ENCODE results near the gene POU2AF1.

POU2AF1 gene

GRCh38 chr11:111361874-111362273 is 17.2 kb downstream of the POU2AF1 start:
- DNase-seq (ENCODE audit: low spot score in 2 of 2), result no peak
- ATAC-seq, result no peak
- H3K36me3 Mint-ChIP-seq, result no peaks in the 10 kb centered on the region
- no peaks in the 10 kb centered on the region for H3K9me3 Mint-ChIP-seq
- no peaks in the 10 kb centered on the region for H3K4me1 Mint-ChIP-seq
- H3K4me3 Mint-ChIP-seq, result no peak overlapping the region
- no peak overlapping the region for H3K27ac Mint-ChIP-seq

DNA sequence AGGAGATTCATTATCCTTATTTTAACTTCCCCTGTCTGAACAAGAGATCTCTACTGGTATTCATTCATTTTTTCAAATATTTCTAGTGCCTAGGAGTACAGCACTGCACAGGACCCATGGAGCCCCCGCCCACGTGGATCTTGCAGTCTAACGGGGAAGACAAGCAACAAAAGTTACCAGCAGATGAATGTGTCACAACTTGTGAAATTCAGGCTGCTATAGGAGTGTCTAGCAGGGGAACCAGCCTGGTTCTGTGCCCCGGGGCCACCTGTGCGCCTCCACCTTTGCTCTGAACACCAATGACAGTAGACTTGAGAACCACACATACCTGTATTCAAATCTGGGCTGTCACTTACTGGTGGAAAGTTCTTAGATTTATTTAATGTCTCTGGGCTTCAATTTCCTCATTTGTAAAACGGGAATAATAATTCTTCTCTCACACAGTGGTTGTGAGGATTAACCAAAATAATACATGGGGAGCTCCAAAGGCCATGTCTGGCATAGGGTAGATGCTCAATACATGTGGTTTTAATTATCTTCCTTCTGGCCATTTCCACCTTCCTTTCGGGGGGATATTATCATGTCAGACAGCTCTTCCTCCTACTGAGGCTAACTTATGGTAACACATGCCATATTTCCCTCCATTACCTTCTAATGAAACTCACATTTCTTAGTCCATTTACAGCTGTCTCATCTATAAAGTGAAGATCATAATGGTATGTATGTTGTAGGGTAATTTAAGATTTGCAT is 17.8 kb downstream of the POU2AF1 start:
- no peak overlapping the region for H3K27ac Mint-ChIP-seq
- H3K9me3 Mint-ChIP-seq, result no peaks in the 10 kb centered on the region
- H3K4me3 Mint-ChIP-seq, result no peak overlapping the region
- no peak for DNase-seq (ENCODE audit: low spot score in 2 of 2)
- no peaks in the 10 kb centered on the region for H3K36me3 Mint-ChIP-seq
- ATAC-seq, result no peak
- no peaks in the 10 kb centered on the region for H3K4me1 Mint-ChIP-seq

DNA sequence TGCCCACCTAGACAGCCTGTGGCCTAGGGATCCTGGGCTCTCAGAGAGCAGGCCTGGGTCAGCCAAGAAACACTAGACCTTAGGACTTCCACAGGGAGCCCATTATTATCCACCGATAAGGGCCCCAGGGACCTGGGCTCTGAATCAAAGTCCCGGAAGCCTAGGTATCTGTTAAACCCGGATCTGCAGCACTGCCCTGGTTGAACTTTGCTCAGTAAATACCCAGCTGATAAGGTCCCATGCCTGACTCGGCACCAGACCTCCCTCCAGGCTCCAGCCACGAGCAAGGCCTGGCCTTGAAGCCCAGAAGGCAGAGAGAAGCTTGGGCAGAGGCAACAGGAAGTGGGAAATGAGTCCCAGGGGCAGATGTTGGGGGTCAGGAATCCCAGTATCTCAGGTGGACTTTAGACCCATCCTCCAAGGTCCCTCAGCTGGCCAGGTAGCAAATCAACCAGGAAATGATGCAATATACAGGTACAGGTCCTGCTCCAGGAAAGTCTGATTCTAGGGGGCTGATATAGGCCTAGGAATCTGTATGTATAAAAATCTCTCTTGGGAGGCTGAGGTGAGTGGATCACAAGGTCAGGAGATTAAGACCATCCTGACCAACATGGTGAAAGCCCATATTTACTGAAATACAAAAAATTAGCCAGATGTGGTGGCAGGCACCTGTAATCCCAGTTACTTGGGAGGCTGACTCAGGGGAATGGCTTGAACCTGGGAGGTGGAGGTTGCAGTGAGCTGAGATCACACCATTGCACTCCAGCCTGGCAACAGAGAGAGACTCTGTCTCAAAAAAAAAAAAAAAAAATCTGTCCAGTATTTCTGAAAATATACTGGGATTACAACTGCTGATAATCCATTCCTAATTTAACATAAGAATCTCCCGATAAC is 18.7 kb downstream of the POU2AF1 start:
- Mint-ChIP-seq H3K36me3 (no peaks in the 10 kb centered on the region), H3K4me1 (no peaks in the 10 kb centered on the region), H3K9me3 (no peaks in the 10 kb centered on the region), H3K27ac (no peak overlapping the region), H3K4me3 (no peak overlapping the region)
- DNase-seq (ENCODE audit: low spot score in 2 of 2) (no peak), ATAC-seq (no peak)

DNA sequence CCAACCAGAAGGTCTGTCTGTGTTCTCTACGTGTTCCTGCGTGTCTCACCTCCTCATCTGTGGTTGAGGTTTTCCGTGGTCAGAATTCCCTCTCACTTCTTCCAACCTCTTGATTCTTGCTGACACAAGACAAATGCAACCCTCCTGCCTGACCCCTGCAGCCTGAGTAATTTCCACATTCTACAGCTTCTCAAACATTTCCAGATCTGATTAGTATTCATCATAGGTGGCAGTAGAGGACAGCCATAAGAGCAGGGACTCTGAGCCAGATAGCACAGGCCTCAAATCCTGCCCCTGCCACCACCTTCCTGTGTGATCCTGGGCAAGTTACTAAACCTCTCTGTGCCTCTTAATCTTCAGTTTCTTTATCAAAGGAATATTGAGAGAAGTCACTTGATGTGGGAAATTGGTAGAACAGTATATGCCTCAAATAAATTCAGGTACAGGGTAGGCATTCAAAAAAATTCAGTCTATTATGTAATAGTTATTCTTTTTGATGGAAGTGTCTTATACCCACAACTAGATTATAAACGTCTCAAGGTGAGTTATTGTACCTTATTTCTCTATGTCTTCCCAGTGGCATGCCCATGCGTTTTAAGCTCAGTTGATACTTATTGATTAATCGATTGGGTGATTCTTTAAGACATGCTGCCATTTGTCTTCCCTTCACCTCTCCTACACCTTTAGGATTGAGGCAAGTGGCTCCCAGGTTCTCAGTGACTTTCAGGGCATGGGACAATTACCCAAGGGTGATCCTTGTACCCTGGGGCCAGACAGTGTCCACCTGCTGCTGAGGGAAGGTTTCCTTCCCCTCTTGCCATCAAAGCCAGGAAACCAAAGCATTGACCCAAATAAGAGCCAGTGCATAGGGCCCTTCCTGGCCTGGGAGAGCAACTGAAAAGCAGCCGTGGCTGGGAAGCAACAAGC is 19.6 kb downstream of the POU2AF1 start:
- H3K9me3 Mint-ChIP-seq, result no peaks in the 10 kb centered on the region

GRCh38 chr11:111358038-111359001 is 20.8 kb downstream of the POU2AF1 start:
- no peaks in the 10 kb centered on the region for H3K4me1 Mint-ChIP-seq
- H3K27ac Mint-ChIP-seq, result no peak overlapping the region
- H3K36me3 Mint-ChIP-seq, result no peaks in the 10 kb centered on the region
- no peak overlapping the region for H3K4me3 Mint-ChIP-seq
- no peaks in the 10 kb centered on the region for H3K9me3 Mint-ChIP-seq
- DNase-seq (ENCODE audit: low spot score in 2 of 2) (peak in 1 of 2 donors; percentile 28), ATAC-seq (peak; percentile 12)

More for the DNA sequence above, 19.6 kb downstream of the POU2AF1 start:
- no peaks in the 10 kb centered on the region for H3K36me3 Mint-ChIP-seq
- H3K4me1 Mint-ChIP-seq, result no peaks in the 10 kb centered on the region
- no peak overlapping the region for H3K4me3 Mint-ChIP-seq
- H3K27ac Mint-ChIP-seq, result no peak overlapping the region
- peak; percentile 55 for ATAC-seq
- DNase-seq (ENCODE audit: low spot score in 2 of 2), result peak in 1 of 2 donors; percentile 29

DNA sequence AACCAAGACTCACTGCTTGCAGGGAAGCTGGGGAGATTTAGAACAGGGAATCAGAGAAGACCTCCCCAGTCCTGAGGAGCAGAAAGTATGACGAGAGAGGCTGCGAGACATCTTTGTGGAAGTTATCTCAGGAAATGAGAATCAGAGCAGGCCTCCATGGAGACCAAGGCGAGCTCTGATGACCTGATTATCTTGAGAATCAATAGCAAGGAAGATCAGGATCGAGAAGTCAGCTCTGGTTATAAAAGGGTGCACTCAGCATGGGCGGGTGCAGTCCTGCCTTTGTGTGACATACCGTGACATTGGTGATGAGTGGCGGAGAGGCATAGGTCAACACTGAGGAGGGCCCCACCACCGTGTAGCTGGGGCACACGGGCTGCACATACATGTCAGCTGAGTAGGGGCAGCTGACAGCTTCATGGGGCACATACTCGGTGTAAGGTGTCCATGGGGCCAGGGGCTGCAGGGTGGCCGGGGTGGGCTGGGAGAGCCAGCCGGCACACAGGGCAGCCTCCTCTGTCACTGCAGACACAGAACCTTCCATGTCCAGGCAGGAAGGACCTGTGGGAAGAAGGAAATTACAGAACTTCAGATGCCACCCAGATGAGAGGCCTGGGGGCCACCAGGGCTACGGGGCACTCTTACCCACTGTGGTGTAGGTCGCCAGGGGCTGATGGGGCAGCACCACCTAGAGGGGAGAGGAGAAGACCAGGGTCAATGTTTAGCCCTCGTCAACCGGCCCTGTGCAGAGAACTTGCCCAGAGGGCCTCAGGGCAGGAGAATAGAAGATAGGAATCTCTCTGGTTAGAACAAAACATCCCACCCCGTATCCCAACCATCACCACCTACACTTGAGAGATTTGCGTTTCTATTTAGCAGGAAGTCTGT is 21.7 kb downstream of the POU2AF1 start:
- peak in 1 of 2 donors; percentile 42 for DNase-seq (ENCODE audit: low spot score in 2 of 2)
- H3K36me3 Mint-ChIP-seq, result no peaks in the 10 kb centered on the region
- no peak overlapping the region for H3K27ac Mint-ChIP-seq
- no peak for ATAC-seq
- H3K4me1 Mint-ChIP-seq, result no peaks in the 10 kb centered on the region
- no peaks in the 10 kb centered on the region for H3K9me3 Mint-ChIP-seq
- H3K4me3 Mint-ChIP-seq, result no peak overlapping the region

DNA sequence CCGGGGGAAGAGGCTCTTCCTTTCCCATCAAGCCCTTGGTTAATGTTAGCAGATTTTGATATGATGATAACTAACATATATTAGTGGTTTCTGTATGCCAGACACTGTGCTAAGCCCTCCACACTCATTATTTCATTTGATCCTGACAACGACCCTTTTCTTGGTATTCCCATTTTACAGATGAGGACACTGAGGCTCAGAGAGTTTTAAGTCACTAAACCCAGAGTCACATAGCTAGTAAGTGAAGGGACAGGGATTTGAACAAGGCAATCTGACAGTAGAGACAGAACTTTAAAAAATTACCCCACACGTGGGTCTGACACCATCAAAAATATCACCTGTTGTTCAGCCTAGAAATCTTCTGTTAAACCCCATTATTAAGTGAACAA is 22.4 kb downstream of the POU2AF1 start:
- Mint-ChIP-seq H3K4me1 (no peaks in the 10 kb centered on the region), H3K9me3 (no peaks in the 10 kb centered on the region), H3K4me3 (no peak overlapping the region), H3K36me3 (no peaks in the 10 kb centered on the region), H3K27ac (no peak overlapping the region)
- peak in 1 of 2 donors; percentile 7 for DNase-seq (ENCODE audit: low spot score in 2 of 2)
- no peak for ATAC-seq

DNA sequence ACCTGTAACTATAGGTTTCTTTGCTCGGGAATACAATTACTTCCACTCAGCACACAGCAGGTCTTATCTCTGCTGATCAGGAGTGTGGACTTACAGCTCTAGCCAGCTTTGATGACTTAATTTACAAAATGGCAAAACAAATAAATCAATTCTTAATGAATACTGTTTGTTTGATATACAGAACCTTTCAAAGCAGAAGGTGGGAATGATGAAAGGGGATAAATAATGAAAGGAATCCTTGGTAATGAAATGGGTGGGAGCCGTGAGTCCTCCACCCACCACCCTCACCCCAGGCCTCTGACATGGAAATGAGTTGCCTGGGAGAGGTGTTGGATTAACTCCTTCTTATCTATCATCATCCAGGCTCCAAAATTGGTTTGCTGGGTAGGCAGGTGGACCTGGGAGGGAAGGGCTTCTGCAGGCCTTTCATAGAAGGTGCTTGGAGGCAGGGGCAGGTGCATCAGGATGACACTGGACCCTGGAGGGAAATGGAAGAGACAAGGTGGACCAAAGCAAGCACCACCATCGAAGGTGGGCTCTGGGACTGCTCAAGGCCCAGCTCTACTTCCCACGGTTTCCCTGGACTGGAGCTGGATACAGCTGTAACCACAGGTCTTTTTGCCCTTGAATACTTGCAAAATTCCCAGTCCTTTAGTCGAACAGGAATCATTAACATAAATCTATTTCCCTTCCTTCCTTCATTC is 23.0 kb downstream of the POU2AF1 start:
- no peaks in the 10 kb centered on the region for H3K9me3 Mint-ChIP-seq
- H3K27ac Mint-ChIP-seq, result no peak overlapping the region
- no peaks in the 10 kb centered on the region for H3K36me3 Mint-ChIP-seq
- DNase-seq (ENCODE audit: low spot score in 2 of 2) (peak in 1 of 2 donors; percentile 29), ATAC-seq (no peak)
- no peak overlapping the region for H3K4me3 Mint-ChIP-seq
- no peaks in the 10 kb centered on the region for H3K4me1 Mint-ChIP-seq

DNA sequence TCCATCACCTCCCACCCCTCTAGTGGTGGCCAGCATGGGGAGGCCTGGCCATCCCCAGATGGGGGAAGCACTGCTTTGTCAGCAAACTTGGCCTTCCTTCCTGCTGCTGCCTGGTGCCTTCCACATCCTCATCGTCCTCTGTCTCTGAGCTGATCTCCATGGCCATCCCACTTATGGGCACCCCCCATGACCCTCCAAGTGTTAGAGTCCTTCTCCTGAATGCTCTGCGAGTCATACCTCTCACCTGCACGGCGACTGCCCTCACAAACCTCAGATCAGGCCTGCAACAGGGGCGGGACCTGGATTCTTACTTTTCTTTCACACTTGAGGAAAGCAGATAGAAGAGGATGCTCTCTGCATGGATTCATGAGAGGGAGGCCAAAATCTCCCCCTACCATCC is 24.0 kb downstream of the POU2AF1 start:
- Mint-ChIP-seq H3K4me3 (no peak overlapping the region), H3K9me3 (no peaks in the 10 kb centered on the region), H3K36me3 (no peaks in the 10 kb centered on the region), H3K4me1 (no peaks in the 10 kb centered on the region), H3K27ac (no peak overlapping the region)
- peak in 1 of 2 donors; percentile 32 for DNase-seq (ENCODE audit: low spot score in 2 of 2)
- no peak for ATAC-seq

DNA sequence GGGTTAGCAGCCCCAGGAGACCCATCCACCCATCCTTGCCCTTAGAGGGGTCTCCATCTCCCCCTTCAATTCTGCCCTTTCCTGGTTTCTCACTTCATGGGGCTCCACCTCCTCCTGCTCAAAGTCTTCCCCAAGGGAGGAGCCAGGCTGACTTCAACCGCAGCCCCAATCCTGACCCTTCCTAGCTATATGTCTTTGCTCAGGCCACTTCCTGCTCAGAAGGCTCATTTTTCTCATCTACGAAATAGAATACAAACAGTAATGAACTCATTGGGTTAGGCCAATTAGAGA is 24.5 kb downstream of the POU2AF1 start:
- Mint-ChIP-seq H3K27ac (no peak overlapping the region), H3K4me1 (no peaks in the 10 kb centered on the region)
- no peak for ATAC-seq

DNA sequence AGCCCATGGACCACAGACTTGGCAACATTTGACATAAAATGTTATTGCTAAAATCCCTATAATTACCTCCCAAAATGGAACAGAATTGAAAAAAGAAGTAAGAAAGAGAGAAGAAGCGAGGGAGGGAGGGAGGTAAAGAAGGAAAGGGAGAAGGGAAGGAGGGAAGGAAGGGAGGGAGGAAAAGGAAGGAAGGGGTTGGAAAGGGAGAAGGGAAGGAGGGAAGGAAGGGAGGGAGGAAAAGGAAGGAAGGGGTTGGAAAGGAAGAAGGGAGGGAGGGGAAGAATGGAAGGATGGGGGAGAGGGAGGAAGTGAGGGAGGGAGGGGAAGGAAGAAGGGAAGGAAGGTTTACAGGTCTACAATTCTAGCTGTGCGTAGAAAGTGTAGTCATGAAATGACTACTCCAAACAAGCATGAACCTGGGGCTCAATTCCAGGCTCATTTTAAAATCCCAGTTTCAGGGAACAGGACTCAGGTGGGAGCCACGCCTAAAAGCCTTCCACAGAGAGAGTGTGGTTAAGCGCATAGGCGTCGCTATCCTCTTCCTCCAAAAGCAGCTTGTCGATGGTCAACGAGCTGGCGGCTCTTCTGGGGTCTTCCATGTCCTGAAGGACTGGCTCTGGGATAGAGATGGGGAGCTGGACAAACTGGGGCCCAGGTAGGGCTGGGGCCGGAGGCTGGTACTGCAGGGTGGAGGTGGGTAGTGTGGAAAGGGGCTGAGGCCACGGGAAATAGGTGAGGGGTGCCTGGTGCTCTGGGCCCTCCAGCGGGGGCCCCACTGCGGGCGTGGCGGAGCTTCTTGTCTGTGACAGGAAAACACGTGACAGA is 25.1 kb downstream of the POU2AF1 start:
- no peaks in the 10 kb centered on the region for H3K4me1 Mint-ChIP-seq

More for the DNA sequence above, 24.5 kb downstream of the POU2AF1 start:
- no peaks in the 10 kb centered on the region for H3K36me3 Mint-ChIP-seq
- no peak for DNase-seq (ENCODE audit: low spot score in 2 of 2)
- no peaks in the 10 kb centered on the region for H3K9me3 Mint-ChIP-seq
- H3K4me3 Mint-ChIP-seq, result no peak overlapping the region

DNA sequence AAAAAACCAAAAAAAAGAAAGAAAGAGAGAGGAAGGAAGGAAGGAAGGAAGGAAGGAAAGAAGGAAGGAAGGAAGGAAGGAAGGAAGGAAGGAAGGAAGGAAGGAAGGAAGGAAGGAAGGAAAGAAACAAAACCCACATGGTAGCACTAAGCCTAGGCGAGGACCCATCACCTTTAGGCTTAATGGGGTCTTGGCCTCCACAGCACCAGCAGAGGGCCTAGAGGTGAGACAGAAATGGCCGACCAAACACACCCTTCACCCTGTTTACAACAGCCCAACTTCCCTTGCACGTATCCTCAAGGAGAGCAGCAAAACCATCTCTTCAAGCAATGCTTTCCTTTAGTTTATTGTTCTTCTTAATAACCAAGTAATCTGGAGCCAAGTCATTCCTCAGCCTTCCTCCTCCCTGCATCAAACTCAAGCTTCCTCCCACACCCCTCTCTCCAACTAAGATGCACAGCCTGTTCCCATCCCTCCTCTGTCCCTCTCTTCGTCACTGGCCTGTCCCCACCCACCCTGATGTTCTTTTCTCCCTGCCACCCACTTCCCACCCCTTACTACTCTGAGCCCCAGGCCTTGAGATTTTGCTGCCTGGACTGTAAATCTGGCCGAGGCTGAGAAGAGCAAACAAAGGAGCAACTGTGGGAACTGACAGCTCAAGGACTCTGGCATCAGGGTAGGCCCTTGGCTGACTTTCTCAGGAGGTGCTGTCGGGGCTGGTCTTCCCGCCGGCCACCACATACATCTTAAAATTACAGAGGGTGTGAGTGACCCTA is 26.0 kb downstream of the POU2AF1 start:
- Mint-ChIP-seq H3K4me1 (no peaks in the 10 kb centered on the region), H3K36me3 (no peaks in the 10 kb centered on the region), H3K9me3 (no peaks in the 10 kb centered on the region), H3K4me3 (no peak overlapping the region), H3K27ac (no peak overlapping the region)
- ATAC-seq, result peak; percentile 31
- DNase-seq (ENCODE audit: low spot score in 2 of 2), result peak in 1 of 2 donors; percentile 26

More for the DNA sequence above, 25.1 kb downstream of the POU2AF1 start:
- H3K27ac Mint-ChIP-seq, result no peak overlapping the region
- H3K36me3 Mint-ChIP-seq, result no peaks in the 10 kb centered on the region
- ATAC-seq (no peak), DNase-seq (ENCODE audit: low spot score in 2 of 2) (peak in 1 of 2 donors; percentile 36)
- no peaks in the 10 kb centered on the region for H3K9me3 Mint-ChIP-seq
- H3K4me3 Mint-ChIP-seq, result no peak overlapping the region
